ENCODE measurements around the gene OR10J1.

Gene OR10J1, protein sequence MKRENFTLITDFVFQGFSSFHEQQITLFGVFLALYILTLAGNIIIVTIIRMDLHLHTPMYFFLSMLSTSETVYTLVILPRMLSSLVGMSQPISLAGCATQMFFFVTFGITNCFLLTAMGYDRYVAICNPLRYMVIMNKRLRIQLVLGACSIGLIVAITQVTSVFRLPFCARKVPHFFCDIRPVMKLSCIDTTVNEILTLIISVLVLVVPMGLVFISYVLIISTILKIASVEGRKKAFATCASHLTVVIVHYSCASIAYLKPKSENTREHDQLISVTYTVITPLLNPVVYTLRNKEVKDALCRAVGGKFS

DNA sequence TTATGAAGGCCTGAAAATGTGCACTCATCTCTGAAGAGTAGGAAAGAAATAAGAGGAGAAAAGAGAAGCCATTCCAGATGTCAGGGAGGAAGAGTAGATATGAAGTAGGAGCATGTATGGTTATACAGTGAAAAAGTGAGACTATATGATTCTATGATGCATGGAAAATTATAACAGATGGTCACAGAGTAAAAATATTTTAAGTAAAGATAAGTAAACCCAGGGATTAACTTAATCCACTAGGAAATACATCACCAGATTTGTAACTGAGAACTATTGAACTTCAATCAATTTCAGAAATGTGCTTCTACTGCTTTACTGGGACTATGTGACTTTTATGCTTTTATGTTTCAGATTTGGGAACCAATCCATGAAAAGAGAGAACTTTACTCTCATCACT, at the start of gene OR10J1:
TSS of gene OR10J1 (plus strand) at position 301 of the 400 bp plus-strand sequence. CDS start at position 371, 70 bp downstream.
- TF ChIP-seq, protein P1, sequence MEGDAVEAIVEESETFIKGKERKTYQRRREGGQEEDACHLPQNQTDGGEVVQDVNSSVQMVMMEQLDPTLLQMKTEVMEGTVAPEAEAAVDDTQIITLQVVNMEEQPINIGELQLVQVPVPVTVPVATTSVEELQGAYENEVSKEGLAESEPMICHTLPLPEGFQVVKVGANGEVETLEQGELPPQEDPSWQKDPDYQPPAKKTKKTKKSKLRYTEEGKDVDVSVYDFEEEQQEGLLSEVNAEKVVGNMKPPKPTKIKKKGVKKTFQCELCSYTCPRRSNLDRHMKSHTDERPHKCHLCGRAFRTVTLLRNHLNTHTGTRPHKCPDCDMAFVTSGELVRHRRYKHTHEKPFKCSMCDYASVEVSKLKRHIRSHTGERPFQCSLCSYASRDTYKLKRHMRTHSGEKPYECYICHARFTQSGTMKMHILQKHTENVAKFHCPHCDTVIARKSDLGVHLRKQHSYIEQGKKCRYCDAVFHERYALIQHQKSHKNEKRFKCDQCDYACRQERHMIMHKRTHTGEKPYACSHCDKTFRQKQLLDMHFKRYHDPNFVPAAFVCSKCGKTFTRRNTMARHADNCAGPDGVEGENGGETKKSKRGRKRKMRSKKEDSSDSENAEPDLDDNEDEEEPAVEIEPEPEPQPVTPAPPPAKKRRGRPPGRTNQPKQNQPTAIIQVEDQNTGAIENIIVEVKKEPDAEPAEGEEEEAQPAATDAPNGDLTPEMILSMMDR (IDR thresholded peaks at IDR 0.05; ENCODE audit: low read depth, low read length): no peak
- no peak within 1 kb of the TSS for H3K4me3 ChIP-seq (ENCODE audit: low read depth, low read length)

DNA sequence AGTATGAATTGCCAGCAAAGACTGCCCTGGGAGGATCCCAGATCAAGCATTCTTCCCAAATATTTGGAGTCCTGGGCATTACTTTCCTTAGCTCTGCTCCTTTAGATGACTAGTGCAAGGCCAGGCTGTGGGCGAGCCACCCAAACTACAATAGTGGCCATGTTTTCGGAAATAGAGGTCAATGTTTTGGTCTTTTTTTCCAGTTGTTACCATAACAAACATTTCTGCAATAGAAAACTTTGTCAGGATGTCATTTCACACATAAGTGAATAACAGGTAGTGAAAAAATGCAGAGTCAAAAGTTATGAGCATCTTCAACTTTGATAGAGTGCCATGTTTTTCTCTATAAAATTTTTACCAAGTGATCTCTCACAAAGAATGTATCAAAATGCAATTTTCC, 32.7 kb upstream of the OR10J1 start:
- H3K4me3 ChIP-seq (ENCODE audit: low read depth, low read length): no peak overlapping the region
- TF ChIP-seq, protein P1 (IDR thresholded peaks at IDR 0.05; ENCODE audit: low read depth, low read length): no peak

DNA sequence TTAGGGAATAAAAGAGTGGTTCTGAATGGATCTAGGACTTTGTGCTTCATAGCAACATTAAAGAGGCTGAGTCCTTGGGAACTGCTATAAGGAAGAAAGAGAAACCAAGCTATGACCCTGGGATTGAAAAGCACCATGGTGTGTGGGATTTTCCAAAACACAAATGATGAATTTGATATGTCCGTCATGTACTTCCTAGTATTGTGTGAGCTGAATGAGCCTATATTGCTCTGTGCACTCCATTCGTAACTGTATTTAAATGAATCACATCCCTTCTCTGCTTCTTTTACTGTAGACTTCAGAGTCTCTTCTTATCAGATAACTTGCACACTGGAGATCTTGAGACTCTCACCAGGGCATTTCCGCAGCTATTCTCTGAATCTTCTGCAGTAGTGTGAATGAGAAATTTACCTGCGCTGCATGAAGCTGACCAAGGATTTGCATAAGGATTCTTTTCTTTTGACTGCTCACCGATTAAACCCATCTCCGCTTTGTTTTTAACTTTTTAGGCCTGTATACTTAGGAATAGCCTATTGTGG, 30.6 kb upstream of the OR10J1 start:
- H3K4me3 ChIP-seq (ENCODE audit: low read depth, low read length): no peak overlapping the region
- TF ChIP-seq, protein P1 (IDR thresholded peaks at IDR 0.05; ENCODE audit: low read depth, low read length): no peak

DNA sequence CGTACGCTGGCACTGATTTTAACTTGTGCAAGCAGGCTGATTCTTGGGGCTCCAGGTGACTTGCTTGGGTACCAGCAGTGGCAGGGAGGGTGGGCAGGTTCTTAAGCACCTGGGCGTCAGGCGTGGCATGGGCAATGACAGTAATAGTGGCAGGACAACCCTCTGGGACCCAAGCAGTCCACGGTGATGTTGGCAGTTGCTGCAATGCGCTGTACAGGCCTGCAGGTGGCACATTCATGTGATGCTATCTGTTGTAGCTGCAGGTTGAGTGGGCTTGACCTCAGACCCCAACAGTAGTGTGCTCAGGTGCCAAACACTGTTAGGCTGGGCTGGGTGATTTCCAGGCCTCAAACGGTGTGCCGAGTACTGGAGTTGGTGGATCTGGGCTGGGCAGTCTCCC, 17.7 kb upstream of the OR10J1 start:
- no peak overlapping the region for H3K4me3 ChIP-seq (ENCODE audit: low read depth, low read length)
- TF ChIP-seq, protein P1 (IDR thresholded peaks at IDR 0.05; ENCODE audit: low read depth, low read length): no peak

DNA sequence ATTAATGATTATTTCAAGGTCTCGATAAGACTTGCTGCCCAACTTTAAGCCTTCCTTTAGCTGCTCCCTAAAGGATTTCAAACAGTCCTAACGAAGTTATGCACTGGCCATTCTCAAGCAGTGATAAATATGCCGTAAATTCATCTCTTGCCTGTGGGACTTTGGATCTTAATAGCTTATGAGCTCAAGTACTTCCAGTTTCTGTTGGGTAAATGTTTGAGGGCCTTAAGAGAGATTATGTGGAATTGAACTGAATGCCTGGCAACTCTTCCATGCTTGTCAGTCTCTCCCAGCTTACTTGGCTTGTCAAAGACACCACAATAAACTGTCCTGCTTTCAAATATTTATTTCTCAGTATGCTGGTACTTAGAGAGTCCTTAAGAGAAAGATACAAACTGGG, 11.0 kb upstream of the OR10J1 start:
- TF ChIP-seq, protein P1 (IDR thresholded peaks at IDR 0.05; ENCODE audit: low read depth, low read length): no peak
- H3K4me3 ChIP-seq (ENCODE audit: low read depth, low read length): no peak overlapping the region

DNA sequence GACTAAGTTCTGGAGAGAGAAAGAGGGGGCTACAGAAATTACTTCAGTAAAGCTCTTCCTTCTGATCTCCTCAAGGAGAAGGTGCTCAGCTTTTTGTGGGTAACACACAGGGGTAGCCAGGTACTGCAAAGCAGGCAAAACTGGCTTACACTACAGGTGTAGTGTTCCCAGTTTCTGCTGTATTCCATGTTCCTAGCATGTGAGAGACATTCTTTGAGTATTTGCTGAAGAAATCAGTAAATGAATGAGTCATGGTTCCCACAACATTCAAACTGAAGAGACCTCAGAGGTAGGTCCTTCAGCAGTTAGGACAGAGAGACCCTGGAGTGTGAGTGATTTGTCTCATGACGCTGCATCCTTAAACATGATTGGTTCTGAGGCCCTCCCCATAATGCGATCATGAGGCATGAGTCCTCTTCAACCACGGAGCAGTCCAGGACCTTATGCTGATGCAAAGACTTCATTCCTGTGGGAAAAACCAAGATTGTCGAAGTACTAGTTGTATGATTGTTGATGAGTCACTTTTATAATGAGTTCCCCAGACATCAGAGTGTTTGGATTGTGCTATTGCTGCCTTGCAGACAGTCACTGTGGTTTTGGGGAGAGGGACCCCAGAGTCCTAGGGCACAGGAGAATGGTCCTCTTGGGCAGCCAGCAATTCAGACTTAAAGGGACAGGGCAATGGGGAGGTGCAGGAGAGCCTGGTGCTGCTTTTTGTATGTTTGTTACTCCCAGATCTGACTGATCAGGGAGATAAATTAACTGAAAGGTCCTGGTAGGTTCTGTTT, 10.3 kb upstream of the OR10J1 start:
- no peak overlapping the region for H3K4me3 ChIP-seq (ENCODE audit: low read depth, low read length)
- TF ChIP-seq, protein P1 (IDR thresholded peaks at IDR 0.05; ENCODE audit: low read depth, low read length): no peak

DNA sequence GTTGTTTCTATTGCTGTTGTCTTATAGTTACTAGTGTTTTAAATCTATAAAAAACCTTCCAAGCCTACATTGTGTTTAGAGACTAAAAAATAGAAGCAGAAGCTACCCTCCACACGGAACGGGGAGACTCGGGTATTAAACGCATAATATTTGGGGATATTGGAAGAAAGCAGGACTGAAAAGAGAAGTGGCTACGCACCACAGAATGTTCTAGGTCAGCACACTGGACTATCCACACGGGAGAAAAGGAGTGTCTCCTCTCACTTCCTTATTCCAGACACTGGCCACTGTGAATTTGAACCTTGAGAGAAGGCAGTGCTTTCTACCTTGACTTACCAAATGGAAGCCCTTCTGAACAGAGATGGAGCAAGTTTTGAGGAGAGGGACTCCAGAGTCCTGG, 8.5 kb upstream of the OR10J1 start:
- H3K4me3 ChIP-seq (ENCODE audit: low read depth, low read length): no peak overlapping the region
- TF ChIP-seq, protein P1 (IDR thresholded peaks at IDR 0.05; ENCODE audit: low read depth, low read length): no peak

Data from WI38 (cell line).